CD14-positive monocyte (primary cell): ENCODE results near the gene OXNAD1. TPM values are rescaled to one million over a fixed set of nuclear protein-coding genes. Genes with fewer than 3 reads are reported as not detected.
A peak's percentile ranks its signal among the peaks of the same experiment; 100 is the strongest.

Source experiments
- DNase-seq, 3 donors: peaks; one replicate each; pipeline ENCODE4 v3.0.0-alpha.2; 2011 to 2022
- H2AFZ ChIP-seq: 2 replicates; pipeline ENCODE4 v1.6.0; 2012; ENCODE audit warnings: mild to moderate bottlenecking, low read depth, low read length, inconsistent platforms; ENCODE audit not compliant: insufficient read depth, poor library complexity, severe bottlenecking
- H3K27ac ChIP-seq, 2 donors: 1 replicate in 1 of 2; 2 replicates in 1 of 2; pipeline ENCODE4 v1.5.1; 2012 to 2013; ENCODE audit warnings: low read length in 2 of 2, control low read depth in 1 of 2, inconsistent platforms in 1 of 2, low read depth in 1 of 2, mild to moderate bottlenecking in 1 of 2
- H3K27me3 ChIP-seq, 2 donors: one replicate each; pipeline versions ENCODE4 v1.6.0 to v1.6.1; 2011 to 2013; ENCODE audit warnings: low read length in 2 of 2; ENCODE audit not compliant: control insufficient read depth in 2 of 2, insufficient read depth in 2 of 2
- H3K36me3 ChIP-seq, 2 donors: replicated peaks in 1 of 2; 1 replicate in 1 of 2; 2 replicates in 1 of 2; pipeline versions ENCODE4 v1.5.1 to v1.6.1; 2012 to 2013; ENCODE audit warnings: low read length in 2 of 2, control low read depth in 1 of 2, inconsistent platforms in 1 of 2, mild to moderate bottlenecking in 1 of 2; ENCODE audit not compliant: insufficient read depth in 2 of 2, control insufficient read depth in 1 of 2
- H3K4me1 ChIP-seq, 2 donors: 1 replicate in 1 of 2; 2 replicates in 1 of 2; pipeline versions ENCODE4 v1.5.1 to v1.6.1; 2012 to 2013; ENCODE audit warnings: low read length in 2 of 2, control low read depth in 1 of 2, inconsistent platforms in 1 of 2, mild to moderate bottlenecking in 1 of 2, moderate library complexity in 1 of 2; ENCODE audit not compliant: insufficient read depth in 2 of 2, control insufficient read depth in 1 of 2
- H3K4me2 ChIP-seq: replicated peaks from 2 replicates; pipeline ENCODE3; 2012; ENCODE audit warnings: low read length, moderate library complexity, mild to moderate bottlenecking; ENCODE audit not compliant: poor library complexity, severe bottlenecking; ENCODE audit errors: extremely low read depth
- H3K4me3 ChIP-seq, 3 experiments: fragments of 200-600 bp in 1 of 3; sonication (generic) in 1 of 3; replicated peaks in 1 of 3; 1 replicate in 2 of 3; 2 replicates in 1 of 3; pipeline ENCODE4 v1.5.1; 2011 to 2013; ENCODE audit warnings: low read length in 3 of 3, mild to moderate bottlenecking in 3 of 3, control low read depth in 2 of 3, low read depth in 2 of 3, inconsistent platforms in 1 of 3, moderate library complexity in 1 of 3
- H3K79me2 ChIP-seq: 2 replicates; pipeline ENCODE4 v1.6.0; 2012; ENCODE audit warnings: mild to moderate bottlenecking, control low read depth, inconsistent platforms, low read length, moderate library complexity; ENCODE audit not compliant: insufficient read depth
- H3K9ac ChIP-seq: 2 replicates; pipeline ENCODE4 v1.6.0; 2017; ENCODE audit warnings: low read length, mild to moderate bottlenecking; ENCODE audit not compliant: insufficient read depth, poor library complexity, severe bottlenecking
- H3K9me3 ChIP-seq, 2 donors: replicated peaks in 1 of 2; 1 replicate in 1 of 2; 2 replicates in 1 of 2; pipeline versions ENCODE4 v1.5.1 to v1.6.1; 2012 to 2013; ENCODE audit warnings: low read length in 2 of 2, control low read depth in 1 of 2; ENCODE audit not compliant: control insufficient read depth in 1 of 2, insufficient read depth in 1 of 2
- H4K20me1 ChIP-seq: 2 replicates; pipeline ENCODE4 v1.6.0; 2012; ENCODE audit warnings: mild to moderate bottlenecking, low read length, control low read depth, moderate library complexity; ENCODE audit not compliant: insufficient read depth
- H3K27ac Mint-ChIP-seq, 7 donors: one replicate each; pipeline ENCODE4 v1.8.0; 2020; ENCODE audit warnings: mild to moderate bottlenecking in 7 of 7, mixed read lengths in 7 of 7, moderate library complexity in 6 of 7, inconsistent platforms in 2 of 7
- H3K27me3 Mint-ChIP-seq, 3 donors: one replicate each; pipeline ENCODE4 v1.8.0; 2021 to 2022; ENCODE audit warnings: low read depth in 3 of 3, mild to moderate bottlenecking in 3 of 3, mixed read lengths in 3 of 3, moderate library complexity in 3 of 3, inconsistent platforms in 1 of 3
- H3K36me3 Mint-ChIP-seq, 2 donors: one replicate each; pipeline ENCODE4 v1.8.0; 2020; ENCODE audit warnings: mixed read lengths in 2 of 2, inconsistent platforms in 1 of 2, mild to moderate bottlenecking in 1 of 2
- H3K4me1 Mint-ChIP-seq: one replicate; pipeline ENCODE4 v1.8.0; 2020; ENCODE audit warnings: mild to moderate bottlenecking, mixed read lengths
- H3K4me3 Mint-ChIP-seq, 2 donors: one replicate each; pipeline ENCODE4 v1.8.0; 2020; ENCODE audit warnings: mild to moderate bottlenecking in 2 of 2, mixed read lengths in 2 of 2, moderate library complexity in 1 of 2
- H3K9me3 Mint-ChIP-seq, 7 donors: one replicate each; pipeline ENCODE4 v1.8.0; 2020 to 2022; ENCODE audit warnings: mixed read lengths in 7 of 7, mild to moderate bottlenecking in 6 of 7, moderate library complexity in 6 of 7, inconsistent platforms in 2 of 7
- CTCF ChIP-seq: fragments of 200-600 bp; IDR thresholded peaks from one replicate; pipeline ENCODE4 v1.8.0; 2022; ENCODE audit warnings: antibody characterized with exemption, mild to moderate bottlenecking
- WGBS: methylation state at CpG from one replicate; pipeline ENCODE4 v1.1.5; 2013; ENCODE audit warnings: missing lambda C conversion rate; ENCODE audit not compliant: insufficient coverage; 5-methylcytosine and 5-hydroxymethylcytosine counted together
- intact Hi-C, 2 donors: fragments of 100-400 bp; cut with micrococcal nuclease; formaldehyde crosslinking; loops; one replicate each; pipeline versions ENCODE4 v1.15.0 to v1.15.1; 2023
- polyA plus RNA-seq, 3 donors: library from polyadenylated mRNA; depleted of rRNA in 1 of 3; unstranded in 2 of 3; stranded (reverse) in 1 of 3; fragments of 300-500 nt in 2 of 3; fragments of >200 nt in 1 of 3; fragmentation: Illumina TruSeq in 2 of 3; gene quantifications; 1 replicate in 2 of 3; 2 replicates in 1 of 3; pipeline ENCODE4 v1.2.3, GENCODE V29; 2012 to 2021

OXNAD1 gene
- polyA plus RNA-seq, 3 donors: 3.7 to 5.1 (median 4.4) TPM

GRCh38 chr3:16311960-16312451 is 47.0 kb downstream of the OXNAD1 start:
- no peaks in the 10 kb centered on the region for H3K27me3 Mint-ChIP-seq
- H3K27ac Mint-ChIP-seq: peak overlapping the region in 1 of 7 donors; percentile 61

GRCh38 chr3:16313886-16314645 is 49.1 kb downstream of the OXNAD1 start:
- intact Hi-C loops: no loop called here
- no peaks in the 10 kb centered on the region for H3K9me3 ChIP-seq
- H3K4me3 ChIP-seq: no peak overlapping the region
- H3K9ac ChIP-seq: no peak overlapping the region
- H3K4me1 ChIP-seq: peaks cover 0 to 2% of the 10 kb centered on the region in 2 donors
- H3K4me1 Mint-ChIP-seq: peaks cover 28% of the 10 kb centered on the region
- WGBS: 20% methylated on average over 1 of the region's 5 CpGs
- H2AFZ ChIP-seq: no peak overlapping the region
- no peaks in the 10 kb centered on the region for H3K79me2 ChIP-seq
- H3K27ac ChIP-seq: no peak overlapping the region
- H3K27ac Mint-ChIP-seq: peak overlapping the region in 1 of 7 donors; percentile 78
- DNase-seq: no peak
- H3K27me3 ChIP-seq: no peaks in the 10 kb centered on the region
- H3K27me3 Mint-ChIP-seq: no peaks in the 10 kb centered on the region
- H4K20me1 ChIP-seq: no peaks in the 10 kb centered on the region
- peaks cover 33 to 59% of the 10 kb centered on the region in 2 donors for H3K36me3 ChIP-seq
- peaks cover 64 to 67% of the 10 kb centered on the region in 2 donors for H3K36me3 Mint-ChIP-seq
- no peaks in the 10 kb centered on the region for H3K9me3 Mint-ChIP-seq
- TF ChIP-seq CTCF: no peak
- no peak overlapping the region for H3K4me2 ChIP-seq
- no peak overlapping the region for H3K4me3 Mint-ChIP-seq

More at GRCh38 chr3:16311960-16312451, 47.0 kb downstream of the OXNAD1 start:
- Histone ChIP-seq H3K9ac (no peak overlapping the region), H3K4me3 (no peak overlapping the region), H3K36me3 (peaks cover 33 to 62% of the 10 kb centered on the region in 2 donors), H3K4me1 (no peaks in the 10 kb centered on the region), H3K9me3 (no peaks in the 10 kb centered on the region), H2AFZ (no peak overlapping the region), H3K79me2 (no peaks in the 10 kb centered on the region), H4K20me1 (no peaks in the 10 kb centered on the region), H3K27ac (no peak overlapping the region), H3K4me2 (no peak overlapping the region), H3K27me3 (no peaks in the 10 kb centered on the region)
- peaks cover 15% of the 10 kb centered on the region for H3K4me1 Mint-ChIP-seq
- no peaks in the 10 kb centered on the region for H3K9me3 Mint-ChIP-seq
- WGBS: 8% methylated on average over 5 of the region's 6 CpGs
- intact Hi-C loops: no loop called here
- TF ChIP-seq CTCF: no peak
- DNase-seq: peak in 1 of 3 donors; percentile 17
- no peak overlapping the region for H3K4me3 Mint-ChIP-seq
- peaks cover 62 to 68% of the 10 kb centered on the region in 2 donors for H3K36me3 Mint-ChIP-seq
